BE2C (cell line): Measurements from ENCODE around the gene NBEAL1.
"Not testable (repeated sequence)": the region's sequence is repeated elsewhere in the genome, so short reads cannot be mapped to it uniquely, and the experiment has no call there.

Experiments
- DNase-seq: peaks from one replicate; pipeline ENCODE4 v3.0.0-alpha.2; 2020
- H3K27me3 ChIP-seq: fragments of 250-450 bp; sonication (Bioruptor Pico); 2 replicates; pipeline ENCODE4 v1.5.1; 2020; ENCODE audit warnings: mild to moderate bottlenecking
- H3K36me3 ChIP-seq: fragments of 250-450 bp; sonication (Bioruptor Pico); 2 replicates; pipeline ENCODE4 v1.5.1; 2020; ENCODE audit warnings: mild to moderate bottlenecking
- H3K4me1 ChIP-seq: fragments of 250-450 bp; sonication (Bioruptor Pico); 2 replicates; pipeline ENCODE4 v1.5.1; 2020
- H3K4me3 ChIP-seq: 2 replicates; pipeline ENCODE4 v1.5.1; 2011; ENCODE audit warnings: low read depth, low read length
- H3K9me3 ChIP-seq: fragments of 250-450 bp; sonication (Bioruptor Pico); 2 replicates; pipeline ENCODE4 v1.5.1; 2020
- TF ChIP-seq, protein P1 (sequence below): IDR thresholded peaks from 2 replicates; pipeline ENCODE4 v1.5.1; 2012; ENCODE audit warnings: mild to moderate bottlenecking, low read depth, low read length

NBEAL1 gene

DNA sequence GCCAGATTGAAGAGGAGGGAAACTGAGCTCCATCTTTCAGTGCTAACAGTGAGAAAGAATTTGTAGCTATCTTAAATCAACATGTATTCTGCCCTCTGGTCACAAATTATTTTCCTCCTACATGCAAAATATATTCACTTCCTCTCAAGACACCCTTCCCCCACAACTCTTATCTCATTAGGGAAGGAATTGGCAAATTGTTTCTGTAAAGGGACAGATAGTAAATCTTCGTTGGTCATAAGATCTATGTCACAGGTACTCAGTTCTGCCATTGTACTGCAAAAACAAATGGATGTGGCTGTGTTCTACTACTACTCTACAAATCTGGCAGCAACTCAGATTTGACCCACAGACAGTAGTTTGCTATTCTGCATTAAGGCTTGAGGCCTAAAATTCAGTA lies 171.2 kb downstream of the NBEAL1 start:
- TF ChIP-seq, protein P1, sequence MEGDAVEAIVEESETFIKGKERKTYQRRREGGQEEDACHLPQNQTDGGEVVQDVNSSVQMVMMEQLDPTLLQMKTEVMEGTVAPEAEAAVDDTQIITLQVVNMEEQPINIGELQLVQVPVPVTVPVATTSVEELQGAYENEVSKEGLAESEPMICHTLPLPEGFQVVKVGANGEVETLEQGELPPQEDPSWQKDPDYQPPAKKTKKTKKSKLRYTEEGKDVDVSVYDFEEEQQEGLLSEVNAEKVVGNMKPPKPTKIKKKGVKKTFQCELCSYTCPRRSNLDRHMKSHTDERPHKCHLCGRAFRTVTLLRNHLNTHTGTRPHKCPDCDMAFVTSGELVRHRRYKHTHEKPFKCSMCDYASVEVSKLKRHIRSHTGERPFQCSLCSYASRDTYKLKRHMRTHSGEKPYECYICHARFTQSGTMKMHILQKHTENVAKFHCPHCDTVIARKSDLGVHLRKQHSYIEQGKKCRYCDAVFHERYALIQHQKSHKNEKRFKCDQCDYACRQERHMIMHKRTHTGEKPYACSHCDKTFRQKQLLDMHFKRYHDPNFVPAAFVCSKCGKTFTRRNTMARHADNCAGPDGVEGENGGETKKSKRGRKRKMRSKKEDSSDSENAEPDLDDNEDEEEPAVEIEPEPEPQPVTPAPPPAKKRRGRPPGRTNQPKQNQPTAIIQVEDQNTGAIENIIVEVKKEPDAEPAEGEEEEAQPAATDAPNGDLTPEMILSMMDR, result no peak
- no peaks in the 10 kb centered on the region for H3K9me3 ChIP-seq

DNA sequence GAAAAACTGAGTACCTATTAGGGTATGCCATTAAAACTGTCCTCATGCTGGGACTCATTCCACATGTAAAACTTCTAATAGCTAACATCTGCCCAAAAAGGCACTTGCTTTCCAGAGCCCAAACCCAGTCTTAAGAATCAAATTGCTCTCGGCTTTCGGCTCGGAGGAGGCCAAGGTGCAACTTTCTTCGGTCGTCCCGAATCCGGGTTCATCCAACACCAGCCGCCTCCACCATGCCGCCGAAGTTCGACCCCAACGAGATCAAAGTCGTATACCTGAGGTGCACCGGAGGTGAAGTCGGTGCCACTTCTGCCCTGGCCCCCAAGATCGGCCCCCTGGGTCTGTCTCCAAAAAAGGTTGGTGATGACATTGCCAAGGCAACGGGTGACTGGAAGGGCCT lies 175.9 kb downstream of the NBEAL1 start:
- not testable (repeated sequence) for H3K27me3 ChIP-seq, H3K36me3 ChIP-seq, DNase-seq, H3K4me3 ChIP-seq, H3K9me3 ChIP-seq, H3K4me1 ChIP-seq

More for the DNA sequence above, 171.2 kb downstream of the NBEAL1 start:
- Histone ChIP-seq H3K27me3 (no peaks in the 10 kb centered on the region), H3K36me3 (no peaks in the 10 kb centered on the region), H3K4me3 (no peak overlapping the region), H3K4me1 (no peaks in the 10 kb centered on the region)
- no peak for DNase-seq

DNA sequence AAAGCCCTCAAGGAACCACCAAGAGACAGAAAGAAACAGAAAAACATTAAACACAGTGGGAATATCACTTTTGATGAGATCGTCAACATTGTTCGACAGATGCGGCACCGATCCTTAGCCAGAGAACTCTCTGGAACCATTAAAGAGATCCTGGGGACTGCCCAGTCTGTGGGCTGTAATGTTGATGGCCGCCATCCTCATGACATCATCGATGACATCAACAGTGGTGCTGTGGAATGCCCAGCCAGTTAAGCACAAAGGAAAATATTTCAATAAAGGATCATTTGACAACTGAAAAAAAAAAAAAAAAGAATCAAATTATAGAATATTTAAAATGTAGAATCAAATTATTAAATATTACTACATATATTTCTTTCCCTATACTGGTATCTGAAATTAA lies 176.4 kb downstream of the NBEAL1 start:
- not testable (repeated sequence) for H3K9me3 ChIP-seq, DNase-seq

DNA sequence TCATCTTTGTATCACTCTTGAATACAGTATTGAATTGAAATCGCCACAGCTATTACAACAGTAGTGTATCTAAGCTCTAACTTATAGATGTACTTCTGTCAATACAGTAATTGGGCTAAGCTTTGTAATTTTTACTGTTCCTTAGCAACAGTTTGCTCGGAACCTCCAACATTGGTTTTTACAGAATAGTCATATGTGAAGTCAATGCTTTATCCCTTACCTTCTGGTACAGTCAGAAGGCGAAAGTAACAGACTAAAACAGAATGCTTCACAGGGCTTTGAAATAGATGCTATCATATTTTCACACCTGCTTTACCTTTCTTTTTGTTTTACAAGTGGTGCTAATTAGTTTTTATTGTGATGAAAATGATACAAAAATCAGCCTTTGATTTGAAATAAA lies 177.3 kb downstream of the NBEAL1 start:
- no peaks in the 10 kb centered on the region for H3K4me1 ChIP-seq
- no peak for DNase-seq
- H3K9me3 ChIP-seq, result no peaks in the 10 kb centered on the region
- H3K4me3 ChIP-seq, result no peak overlapping the region
- H3K27me3 ChIP-seq, result no peaks in the 10 kb centered on the region
- 0 out of 2 replicates have a peak, but pooled peaks cover 5% of the 10 kb centered on the region for H3K36me3 ChIP-seq
- TF ChIP-seq, protein P1, result no peak

More for the DNA sequence above, 176.4 kb downstream of the NBEAL1 start:
- not testable (repeated sequence) for H3K27me3 ChIP-seq, H3K4me1 ChIP-seq, H3K36me3 ChIP-seq, H3K4me3 ChIP-seq

DNA sequence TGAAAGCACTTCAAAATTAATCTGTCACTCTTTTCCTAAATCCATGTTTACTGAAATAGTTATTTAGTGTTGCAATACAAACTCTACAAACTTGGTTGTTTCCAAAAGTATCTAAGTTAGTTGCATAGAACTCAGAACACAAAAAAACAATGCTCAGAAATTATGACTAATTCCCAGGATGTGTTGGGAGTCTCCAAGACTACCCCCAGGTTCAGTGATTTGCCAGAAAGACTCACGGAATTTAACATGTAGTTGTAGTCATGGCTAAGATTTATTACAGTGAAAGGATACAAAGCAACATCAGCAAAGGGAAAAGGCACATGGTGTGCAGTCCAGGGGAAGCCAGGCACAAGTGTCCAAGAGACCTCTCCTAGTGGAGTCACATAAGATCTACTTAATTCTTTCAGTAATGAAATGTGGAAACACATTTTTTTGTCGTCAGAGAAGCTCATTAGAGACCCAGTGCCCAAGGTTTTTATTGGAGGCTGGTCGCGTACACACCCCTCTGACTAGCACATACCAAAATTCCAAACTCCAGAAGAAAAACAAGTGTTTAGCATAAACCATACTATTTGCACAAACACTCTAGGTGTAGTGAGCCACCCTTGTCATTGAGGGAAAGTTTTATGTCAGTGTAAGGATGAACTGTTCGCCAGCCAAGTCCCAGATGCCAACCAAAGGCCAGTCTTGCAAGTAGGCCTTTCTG lies 180.8 kb downstream of the NBEAL1 start:
- H3K4me3 ChIP-seq, result no peak overlapping the region
- no peaks in the 10 kb centered on the region for H3K27me3 ChIP-seq
- no peak for DNase-seq
- TF ChIP-seq, protein P1, result no peak
- H3K36me3 ChIP-seq, result 0 out of 2 replicates have a peak, but pooled peaks cover 5% of the 10 kb centered on the region
- H3K4me1 ChIP-seq, result no peaks in the 10 kb centered on the region
- no peaks in the 10 kb centered on the region for H3K9me3 ChIP-seq

DNA sequence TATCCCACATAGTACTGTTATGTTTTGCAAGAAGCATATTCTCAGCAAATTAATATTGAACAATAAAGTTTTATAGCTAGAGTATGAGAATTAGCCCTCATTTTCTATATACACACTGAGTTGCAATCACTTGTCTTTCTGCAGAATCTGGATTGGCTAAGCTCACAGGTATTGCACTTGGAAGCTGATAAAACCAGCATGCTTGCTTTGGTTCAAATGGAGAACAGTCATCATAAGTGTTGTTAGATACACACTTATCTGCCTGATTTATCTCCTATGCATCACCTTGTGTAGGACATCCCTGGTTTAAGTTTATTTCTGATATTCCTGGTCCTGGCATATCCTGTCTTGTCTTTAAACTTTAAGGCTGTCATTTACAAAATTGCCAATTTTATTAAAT lies 186.2 kb downstream of the NBEAL1 start:
- DNase-seq, result no peak
- TF ChIP-seq, protein P1, result no peak
- Histone ChIP-seq H3K4me3 (no peak overlapping the region), H3K36me3 (no peaks in the 10 kb centered on the region), H3K27me3 (no peaks in the 10 kb centered on the region), H3K9me3 (no peaks in the 10 kb centered on the region), H3K4me1 (no peaks in the 10 kb centered on the region)

DNA sequence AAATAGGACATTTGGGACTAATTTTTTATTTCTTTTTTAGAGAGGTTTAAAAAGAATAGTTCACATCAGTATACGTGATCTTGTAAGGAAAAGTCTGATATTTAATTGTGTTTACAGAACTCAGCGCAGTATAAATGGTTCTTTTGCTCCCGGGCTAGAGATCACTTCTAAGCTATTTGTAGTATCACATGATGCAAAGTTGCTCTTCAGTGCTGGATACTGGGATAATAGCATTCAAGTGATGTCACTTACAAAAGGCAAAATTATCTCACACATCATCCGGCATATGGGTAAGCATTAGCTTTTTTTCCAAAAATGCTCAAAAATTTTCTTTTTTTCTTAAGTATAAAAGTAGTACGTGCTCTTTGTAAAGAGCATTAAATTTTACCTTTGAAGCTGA lies 186.8 kb downstream of the NBEAL1 start:
- no peak overlapping the region for H3K4me3 ChIP-seq
- H3K27me3 ChIP-seq, result no peaks in the 10 kb centered on the region
- H3K9me3 ChIP-seq, result no peaks in the 10 kb centered on the region
- DNase-seq, result no peak
- no peaks in the 10 kb centered on the region for H3K4me1 ChIP-seq
- no peaks in the 10 kb centered on the region for H3K36me3 ChIP-seq
- TF ChIP-seq, protein P1, result no peak
